GM21576 (cell line): Measurements from ENCODE around the gene ABAT.
"Not testable (repeated sequence)": the region's sequence is repeated elsewhere in the genome, so short reads cannot be mapped to it uniquely, and the experiment has no call there.

Experiments used
- ATAC-seq: cut with Tn5 transposase; IDR thresholded peaks from one replicate; pipeline ENCODE4 v1.9.1; 2021; ENCODE audit warnings: mild to moderate bottlenecking, moderate library complexity; ENCODE audit not compliant: unreplicated experiment

ABAT gene

GRCh38 chr16:8648877-8649276, 25.5 kb upstream of the ABAT start:
- no peak for ATAC-seq

- ATAC-seq, result no peak
Observed at GRCh38 chr16:8649829-8650554, 24.4 kb upstream of the ABAT start.

- not testable (repeated sequence) for ATAC-seq
Observed at GRCh38 chr16:8651958-8652357, 22.5 kb upstream of the ABAT start.

- peak; percentile 66 for ATAC-seq
Observed at GRCh38 chr16:8655184-8655717, 19.2 kb upstream of the ABAT start.

- ATAC-seq, result no peak
Observed at GRCh38 chr16:8656376-8656775, 18.0 kb upstream of the ABAT start.

GRCh38 chr16:8660841-8661301, 13.5 kb upstream of the ABAT start:
- ATAC-seq, result no peak

- ATAC-seq, result no peak
Observed at GRCh38 chr16:8661703-8662102, 12.7 kb upstream of the ABAT start.

GRCh38 chr16:8663192-8664089, 11.0 kb upstream of the ABAT start:
- no peak for ATAC-seq

GRCh38 chr16:8665529-8665928, 8.9 kb upstream of the ABAT start:
- ATAC-seq, result no peak

GRCh38 chr16:8667492-8667891, 6.9 kb upstream of the ABAT start:
- ATAC-seq, result no peak

- no peak for ATAC-seq
Observed at GRCh38 chr16:8668113-8668512, 6.3 kb upstream of the ABAT start.

GRCh38 chr16:8669481-8669880, 4.9 kb upstream of the ABAT start:
- ATAC-seq, result no peak

- no peak for ATAC-seq
Observed at GRCh38 chr16:8670014-8670560, 4.3 kb upstream of the ABAT start.

GRCh38 chr16:8673611-8674412, 605 bp upstream of the ABAT start:
- peak; percentile 38 for ATAC-seq

- ATAC-seq, result no peak
Observed at GRCh38 chr16:8675183-8676159, 1.1 kb downstream of the ABAT start.

GRCh38 chr16:8676160-8676547, 1.7 kb downstream of the ABAT start:
- no peak for ATAC-seq

GRCh38 chr16:8676737-8677375, 2.4 kb downstream of the ABAT start:
- ATAC-seq, result no peak

- no peak for ATAC-seq
Observed at GRCh38 chr16:8677481-8677880, 3.1 kb downstream of the ABAT start.
